IPS-20b (cell line): Measurements from ENCODE around the gene SNRPA1.
A peak's percentile ranks its signal among the peaks of the same experiment; 100 is the strongest.

ENCODE experiments used
- H3K27ac ChIP-seq: one replicate; pipeline ENCODE4 v1.5.1; 2013; ENCODE audit warnings: low read length
- H3K27me3 ChIP-seq: 2 replicates; pipeline ENCODE4 v1.6.1; 2013; ENCODE audit warnings: mild to moderate bottlenecking, low read length, inconsistent platforms; ENCODE audit not compliant: insufficient read depth
- H3K36me3 ChIP-seq: 2 replicates; pipeline ENCODE4 v1.6.1; 2013; ENCODE audit warnings: low read depth, mild to moderate bottlenecking, inconsistent platforms, low read length, moderate library complexity; ENCODE audit not compliant: insufficient read depth
- H3K4me1 ChIP-seq: 2 replicates; pipeline ENCODE4 v1.6.1; 2013; ENCODE audit warnings: mild to moderate bottlenecking, control low read depth, inconsistent platforms, low read length, moderate library complexity; ENCODE audit not compliant: insufficient read depth
- H3K4me3 ChIP-seq: 2 replicates; pipeline ENCODE4 v1.5.1; 2013; ENCODE audit warnings: mild to moderate bottlenecking, low read length, inconsistent platforms
- H3K9ac ChIP-seq: 2 replicates; pipeline ENCODE4 v1.6.1; 2013; ENCODE audit warnings: low read depth, mild to moderate bottlenecking, inconsistent platforms, low read length, moderate library complexity
- H3K9me3 ChIP-seq: 2 replicates; pipeline ENCODE4 v1.6.1; 2013; ENCODE audit warnings: mild to moderate bottlenecking, low read depth, low read length, inconsistent platforms; ENCODE audit not compliant: insufficient read depth

The SNRPA1 gene

GRCh38 chr15:101283931-101284330 lies 11.1 kb downstream of the SNRPA1 start:
- Histone ChIP-seq H3K9me3 (no peaks in the 10 kb centered on the region), H3K4me1 (no peaks in the 10 kb centered on the region), H3K36me3 (peaks cover 86% of the 10 kb centered on the region), H3K27me3 (no peaks in the 10 kb centered on the region), H3K27ac (no peak overlapping the region), H3K9ac (no peak overlapping the region), H3K4me3 (no peak overlapping the region)

DNA sequence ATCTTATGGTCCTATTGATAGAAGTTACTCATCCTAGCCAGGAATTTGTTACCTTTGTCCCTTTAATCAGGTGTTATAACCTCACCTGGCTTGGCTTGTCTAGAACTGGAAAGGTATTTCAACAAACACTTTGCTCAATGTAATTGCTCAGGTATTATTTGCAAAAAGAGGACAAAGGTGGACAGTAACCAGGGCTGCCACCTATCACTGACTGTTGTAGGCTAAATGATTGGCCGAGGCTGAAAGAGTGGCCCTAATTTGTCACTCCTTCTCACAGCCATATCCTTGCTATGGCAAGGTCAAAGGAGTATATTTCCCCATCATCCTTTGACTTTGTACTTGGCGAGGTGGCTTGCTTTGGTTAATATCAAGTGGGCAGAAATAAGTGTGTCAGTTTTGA lies 15.0 kb downstream of the SNRPA1 start:
- Histone ChIP-seq H3K9ac (no peak overlapping the region), H3K9me3 (no peaks in the 10 kb centered on the region), H3K27me3 (no peaks in the 10 kb centered on the region), H3K4me3 (no peak overlapping the region), H3K36me3 (peaks cover 59% of the 10 kb centered on the region), H3K4me1 (no peaks in the 10 kb centered on the region), H3K27ac (no peak overlapping the region)

DNA sequence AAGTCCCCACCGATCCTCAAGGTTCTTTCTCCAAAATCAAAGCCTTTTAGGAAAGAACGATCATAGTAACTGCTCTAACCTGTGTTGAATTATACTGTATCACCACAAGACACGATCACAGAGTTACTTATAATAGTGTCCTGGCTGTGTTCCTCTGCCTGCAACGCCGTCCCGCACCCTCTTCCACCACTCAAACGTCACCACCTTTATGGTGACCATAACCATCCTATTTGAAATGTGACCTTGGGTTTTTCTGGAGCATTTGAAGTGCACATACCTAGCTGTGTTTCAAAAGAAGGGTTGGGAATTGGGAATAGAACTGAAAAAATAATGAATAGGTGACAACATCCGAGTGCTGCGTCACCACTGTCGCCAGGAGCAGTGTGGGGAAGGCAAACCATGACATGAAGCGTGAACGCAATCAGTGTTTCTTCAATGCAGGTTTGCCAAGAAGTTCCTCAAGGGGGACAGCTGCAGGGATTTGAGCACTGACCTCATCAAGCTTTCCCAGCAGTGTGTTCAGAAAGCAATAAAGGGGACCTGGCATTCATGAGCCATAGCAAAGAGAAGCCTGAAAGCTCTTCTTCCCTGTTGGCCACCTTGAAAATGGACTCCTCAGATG lies 17.0 kb downstream of the SNRPA1 start:
- Histone ChIP-seq H3K36me3 (peaks cover 60% of the 10 kb centered on the region), H3K9ac (peak overlapping the region; percentile 71; the same call in 1 of the 2 replicates), H3K9me3 (no peaks in the 10 kb centered on the region), H3K27me3 (no peaks in the 10 kb centered on the region), H3K27ac (no peak overlapping the region), H3K4me1 (no peaks in the 10 kb centered on the region), H3K4me3 (peak overlapping the region; percentile 97)

- Histone ChIP-seq H3K9me3 (no peaks in the 10 kb centered on the region), H3K9ac (peak within 1 kb of the TSS; percentile 92), H3K27ac (no peak within 1 kb of the TSS), H3K4me1 (no peaks in the 10 kb centered on the region), H3K27me3 (no peaks in the 10 kb centered on the region), H3K4me3 (peak within 1 kb of the TSS; percentile 97), H3K36me3 (peaks cover 60% of the 10 kb centered on the region)
Observed at GRCh38 chr15:101277038-101277822, 17.8 kb downstream of the SNRPA1 start, which contains the start of gene SELENOS. TSS of gene SELENOS (minus strand) at chr15:101277485. CDS start at chr15:101277417, 68 bp downstream.

DNA sequence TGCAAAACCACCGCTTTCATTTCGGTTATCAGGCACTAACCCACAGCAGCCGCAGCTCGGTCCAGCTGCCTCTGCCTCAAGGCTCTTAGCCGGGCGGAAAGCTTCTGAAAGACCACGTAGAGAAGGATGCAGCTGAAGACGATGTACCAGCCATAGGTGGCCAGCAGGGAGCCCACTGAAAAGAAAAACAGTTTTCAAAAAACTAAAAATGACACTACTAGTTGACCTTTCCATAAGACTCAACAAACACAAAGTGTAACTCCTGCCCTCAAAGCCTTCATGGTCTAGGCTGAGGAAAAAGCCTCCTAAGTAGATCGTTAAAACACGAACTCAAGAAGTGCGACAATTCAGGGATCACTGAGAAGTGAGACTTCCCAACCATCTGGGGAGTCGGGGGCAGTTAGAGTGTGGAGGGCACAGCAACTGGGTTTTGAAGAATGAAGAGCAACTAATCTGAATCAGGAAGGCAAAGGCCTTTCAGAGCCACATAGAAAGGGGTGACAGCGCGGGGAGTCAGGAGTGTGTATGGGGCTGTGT lies 18.5 kb downstream of the SNRPA1 start:
- Histone ChIP-seq H3K9ac (peak overlapping the region; percentile 92), H3K9me3 (no peaks in the 10 kb centered on the region), H3K4me1 (no peaks in the 10 kb centered on the region), H3K27me3 (no peaks in the 10 kb centered on the region), H3K4me3 (peak overlapping the region; percentile 97), H3K36me3 (peaks cover 60% of the 10 kb centered on the region), H3K27ac (no peak overlapping the region)

- Histone ChIP-seq H3K27ac (no peak overlapping the region), H3K27me3 (no peaks in the 10 kb centered on the region), H3K4me3 (no peak overlapping the region), H3K4me1 (no peaks in the 10 kb centered on the region), H3K9me3 (no peaks in the 10 kb centered on the region), H3K9ac (no peak overlapping the region), H3K36me3 (peaks cover 62% of the 10 kb centered on the region)
Observed at GRCh38 chr15:101275018-101275417, 20.0 kb downstream of the SNRPA1 start.

DNA sequence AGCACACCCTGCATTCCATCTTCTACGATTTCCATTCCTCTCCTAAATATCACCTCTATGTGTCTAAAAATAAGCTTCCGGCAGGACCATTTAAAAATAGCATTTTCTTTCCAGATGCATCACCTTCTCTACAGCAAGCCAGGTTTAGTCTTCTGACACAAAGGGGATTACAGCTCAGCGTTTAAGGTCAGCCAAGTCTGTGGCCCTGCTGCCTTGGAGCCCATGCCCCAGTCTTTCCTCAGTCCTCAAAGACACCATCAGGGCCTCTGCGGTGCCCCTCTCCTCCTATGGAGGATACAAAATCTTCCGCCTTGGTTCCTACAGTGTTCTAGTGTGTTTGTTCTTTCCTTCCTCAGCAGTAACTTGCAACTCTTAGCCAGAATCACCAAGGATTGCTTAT lies 21.5 kb downstream of the SNRPA1 start:
- H3K27ac ChIP-seq: no peak overlapping the region
- no peaks in the 10 kb centered on the region for H3K4me1 ChIP-seq
- peaks cover 70% of the 10 kb centered on the region for H3K36me3 ChIP-seq
- no peaks in the 10 kb centered on the region for H3K9me3 ChIP-seq
- no peak overlapping the region for H3K4me3 ChIP-seq
- H3K9ac ChIP-seq: no peak overlapping the region
- H3K27me3 ChIP-seq: no peaks in the 10 kb centered on the region

DNA sequence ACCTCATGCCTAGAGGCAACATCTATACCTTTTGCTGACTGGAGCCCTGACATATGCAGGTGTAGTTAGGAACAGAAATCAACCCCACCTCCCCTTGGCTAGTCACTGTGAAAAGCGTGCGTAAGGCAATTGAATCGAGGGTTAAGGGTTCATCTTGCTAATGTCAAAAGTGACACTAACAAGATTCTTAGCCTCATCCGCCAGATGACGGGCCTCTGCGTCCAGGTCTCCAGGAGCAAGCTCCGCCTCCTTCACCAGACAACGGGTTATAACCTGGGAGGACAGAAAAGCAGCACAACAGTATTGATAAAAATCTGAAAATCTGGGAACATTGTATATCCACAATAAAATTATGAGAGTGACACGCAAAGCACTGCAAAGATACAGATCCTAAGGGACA lies 22.5 kb downstream of the SNRPA1 start:
- no peaks in the 10 kb centered on the region for H3K27me3 ChIP-seq
- H3K9ac ChIP-seq: no peak overlapping the region
- no peak overlapping the region for H3K4me3 ChIP-seq
- H3K4me1 ChIP-seq: no peaks in the 10 kb centered on the region
- peaks cover 70% of the 10 kb centered on the region for H3K36me3 ChIP-seq
- H3K27ac ChIP-seq: no peak overlapping the region
- H3K9me3 ChIP-seq: no peaks in the 10 kb centered on the region

GRCh38 chr15:101269479-101270223 lies 25.4 kb downstream of the SNRPA1 start:
- 0 out of 2 replicates have a peak, but pooled peaks cover 4% of the 10 kb centered on the region for H3K4me1 ChIP-seq
- no peak overlapping the region for H3K27ac ChIP-seq
- no peaks in the 10 kb centered on the region for H3K9me3 ChIP-seq
- H3K9ac ChIP-seq: no peak overlapping the region
- no peaks in the 10 kb centered on the region for H3K27me3 ChIP-seq
- no peak overlapping the region for H3K4me3 ChIP-seq
- peaks cover 58% of the 10 kb centered on the region for H3K36me3 ChIP-seq

GRCh38 chr15:101267320-101268104 lies 27.5 kb downstream of the SNRPA1 start:
- Histone ChIP-seq H3K9me3 (no peaks in the 10 kb centered on the region), H3K4me1 (0 out of 2 replicates have a peak, but pooled peaks cover 4% of the 10 kb centered on the region), H3K36me3 (peaks cover 37% of the 10 kb centered on the region), H3K27me3 (no peaks in the 10 kb centered on the region), H3K9ac (no peak overlapping the region), H3K27ac (no peak overlapping the region), H3K4me3 (no peak overlapping the region)

DNA sequence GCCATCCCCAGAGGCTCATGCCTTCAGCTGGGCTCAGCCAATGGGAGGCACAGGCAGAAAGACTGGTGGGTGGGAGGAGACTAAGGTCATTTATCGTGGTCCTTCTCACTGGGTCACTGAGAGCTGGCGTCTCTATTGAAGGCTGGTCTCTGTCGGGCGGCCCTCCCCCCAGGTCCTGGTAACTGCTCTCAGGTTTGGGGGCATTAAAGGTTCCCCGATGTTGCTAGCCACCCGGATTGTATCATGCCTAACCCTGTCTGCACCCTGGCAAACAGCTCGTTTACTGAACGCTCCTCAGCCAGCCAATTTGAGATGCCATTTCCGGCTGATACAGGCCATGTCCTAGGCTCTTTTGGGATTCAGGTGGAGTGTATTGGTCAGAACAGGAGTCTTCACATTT lies 28.3 kb downstream of the SNRPA1 start:
- no peak overlapping the region for H3K9ac ChIP-seq
- no peaks in the 10 kb centered on the region for H3K9me3 ChIP-seq
- 0 out of 2 replicates have a peak, but pooled peaks cover 4% of the 10 kb centered on the region for H3K4me1 ChIP-seq
- H3K27me3 ChIP-seq: no peaks in the 10 kb centered on the region
- H3K27ac ChIP-seq: no peak overlapping the region
- no peak overlapping the region for H3K4me3 ChIP-seq
- H3K36me3 ChIP-seq: peaks cover 29% of the 10 kb centered on the region
